ENCODE results near the gene ANKLE1.
"Not testable (repeated sequence)": the region's sequence is repeated elsewhere in the genome, so short reads cannot be mapped to it uniquely, and the experiment has no call there.

ANKLE1 gene

DNA sequence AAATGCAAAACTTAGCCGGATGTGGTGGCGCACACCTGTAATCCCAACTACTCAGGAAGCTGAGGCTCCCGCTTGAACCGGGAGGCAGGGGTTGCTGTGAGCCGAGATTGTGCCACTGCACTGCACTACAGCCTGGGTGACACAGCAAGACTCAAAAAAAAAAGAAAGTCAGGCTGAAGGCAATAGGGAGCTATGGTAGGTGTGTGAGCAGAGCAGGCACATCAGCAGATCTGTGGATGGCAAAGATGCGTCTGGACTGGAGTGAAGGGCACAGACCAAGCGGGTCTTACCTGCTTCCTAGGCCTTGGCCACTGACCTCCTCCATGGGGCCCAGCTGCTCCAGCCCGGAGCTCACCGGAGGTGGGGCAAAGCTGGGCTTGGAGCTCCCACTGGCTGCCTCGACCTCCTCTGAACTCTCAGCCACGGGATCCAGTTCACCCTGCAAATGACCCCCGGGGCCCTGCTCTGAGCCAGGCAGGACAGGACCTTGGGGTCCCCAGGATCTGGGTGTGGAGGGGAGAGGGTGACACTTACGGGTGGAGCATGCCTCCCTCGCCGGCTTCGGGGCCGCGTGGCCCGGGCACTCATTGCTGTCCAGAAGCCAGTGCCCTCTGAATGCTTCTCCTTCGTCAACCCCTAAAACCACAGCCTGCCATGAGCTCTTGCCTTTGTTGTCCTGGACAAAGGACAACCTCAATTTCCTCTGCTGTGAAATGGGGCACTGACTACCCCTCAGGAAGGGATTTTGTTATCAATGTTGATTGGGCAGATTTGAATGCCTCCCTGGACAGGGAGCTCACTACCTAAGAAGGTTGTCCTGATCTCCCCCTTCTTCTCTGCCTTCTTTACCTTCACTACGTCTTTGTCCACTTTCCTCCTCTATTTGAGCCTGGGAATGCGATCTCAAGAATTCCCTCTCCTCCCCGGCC is 17.7 kb upstream of the ANKLE1 start:
- H3K4me3 Mint-ChIP-seq = no peak overlapping the region
- no peaks in the 10 kb centered on the region for H3K27me3 Mint-ChIP-seq
- H3K27ac Mint-ChIP-seq = peak overlapping the region; percentile 76
- no peaks in the 10 kb centered on the region for H3K9me3 Mint-ChIP-seq
- H3K4me1 Mint-ChIP-seq = peaks cover 30% of the 10 kb centered on the region
- no peaks in the 10 kb centered on the region for H3K36me3 Mint-ChIP-seq
- no peak for ATAC-seq

DNA sequence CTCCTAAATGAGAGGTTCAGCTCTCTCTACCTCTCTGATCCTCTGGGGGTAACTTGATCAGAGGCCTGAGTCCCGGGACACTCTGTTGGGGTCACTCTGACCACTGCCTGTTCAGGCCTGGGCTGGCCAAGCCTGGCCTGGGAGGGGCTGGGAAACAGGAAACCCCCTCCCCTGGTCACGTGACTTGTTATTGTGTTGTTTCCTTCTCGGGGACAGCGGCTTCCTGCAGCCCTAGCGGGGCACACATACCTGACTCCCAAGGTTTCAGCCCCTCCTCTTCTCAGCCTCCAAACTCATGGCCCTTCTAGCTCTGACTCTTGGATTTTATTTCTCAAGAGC is 17.1 kb upstream of the ANKLE1 start, which contains the start of gene USHBP1:
TSS of gene USHBP1 (minus strand) at position 105 of the 339 bp plus-strand sequence. CDS start 446 bp downstream, outside the sequence.
- Mint-ChIP-seq H3K27me3 (no peaks in the 10 kb centered on the region), H3K27ac (peak within 1 kb of the TSS; percentile 90), H3K4me1 (peaks cover 30% of the 10 kb centered on the region), H3K9me3 (no peaks in the 10 kb centered on the region), H3K36me3 (peaks cover 3% of the 10 kb centered on the region), H3K4me3 (no peak within 1 kb of the TSS)
- ATAC-seq = no peak

DNA sequence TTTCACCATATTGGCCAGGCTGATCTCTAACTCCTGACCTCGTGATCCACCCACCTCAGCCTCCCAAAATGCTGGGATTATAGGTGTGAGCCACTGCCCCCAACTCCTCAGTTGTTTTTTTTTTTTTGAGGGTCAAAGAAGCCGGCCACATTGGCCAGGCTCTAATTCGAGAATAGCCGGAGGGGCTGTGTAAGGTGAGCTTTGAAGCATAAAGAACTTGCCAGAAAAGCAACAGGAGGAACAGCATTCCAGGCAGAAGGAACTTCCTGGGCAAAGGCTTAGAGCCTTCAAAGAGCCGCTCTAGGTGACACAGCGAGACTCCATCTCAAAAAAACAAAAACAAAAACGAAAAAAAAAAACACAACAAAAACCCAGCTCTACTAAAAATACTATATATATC is 15.7 kb upstream of the ANKLE1 start:
- Mint-ChIP-seq H3K27me3 (no peaks in the 10 kb centered on the region), H3K36me3 (peaks cover 14% of the 10 kb centered on the region), H3K27ac (peak overlapping the region; percentile 90), H3K4me1 (peaks cover 23% of the 10 kb centered on the region), H3K4me3 (peak overlapping the region; percentile 12), H3K9me3 (no peaks in the 10 kb centered on the region)
- no peak for ATAC-seq

DNA sequence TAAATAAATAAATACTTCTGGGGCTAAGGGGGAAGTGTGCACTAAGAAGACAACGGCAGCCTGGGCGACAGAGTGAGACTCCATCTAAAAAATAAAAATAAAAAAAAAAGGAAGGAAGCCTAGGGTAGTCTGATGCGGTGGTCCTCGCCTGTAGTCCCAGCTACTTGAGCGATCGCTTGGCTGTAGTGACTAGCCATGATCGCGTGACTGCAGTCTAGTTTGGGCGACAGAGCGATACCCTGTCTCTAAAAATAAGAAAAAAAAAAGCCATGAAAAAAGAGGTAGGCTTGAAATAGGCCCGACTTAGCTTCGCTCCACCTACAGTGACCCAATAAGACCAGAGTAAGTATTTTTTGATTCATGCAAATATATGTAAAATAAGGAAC is 15.1 kb upstream of the ANKLE1 start:
- no peak for ATAC-seq
- H3K36me3 Mint-ChIP-seq = peaks cover 19% of the 10 kb centered on the region

DNA sequence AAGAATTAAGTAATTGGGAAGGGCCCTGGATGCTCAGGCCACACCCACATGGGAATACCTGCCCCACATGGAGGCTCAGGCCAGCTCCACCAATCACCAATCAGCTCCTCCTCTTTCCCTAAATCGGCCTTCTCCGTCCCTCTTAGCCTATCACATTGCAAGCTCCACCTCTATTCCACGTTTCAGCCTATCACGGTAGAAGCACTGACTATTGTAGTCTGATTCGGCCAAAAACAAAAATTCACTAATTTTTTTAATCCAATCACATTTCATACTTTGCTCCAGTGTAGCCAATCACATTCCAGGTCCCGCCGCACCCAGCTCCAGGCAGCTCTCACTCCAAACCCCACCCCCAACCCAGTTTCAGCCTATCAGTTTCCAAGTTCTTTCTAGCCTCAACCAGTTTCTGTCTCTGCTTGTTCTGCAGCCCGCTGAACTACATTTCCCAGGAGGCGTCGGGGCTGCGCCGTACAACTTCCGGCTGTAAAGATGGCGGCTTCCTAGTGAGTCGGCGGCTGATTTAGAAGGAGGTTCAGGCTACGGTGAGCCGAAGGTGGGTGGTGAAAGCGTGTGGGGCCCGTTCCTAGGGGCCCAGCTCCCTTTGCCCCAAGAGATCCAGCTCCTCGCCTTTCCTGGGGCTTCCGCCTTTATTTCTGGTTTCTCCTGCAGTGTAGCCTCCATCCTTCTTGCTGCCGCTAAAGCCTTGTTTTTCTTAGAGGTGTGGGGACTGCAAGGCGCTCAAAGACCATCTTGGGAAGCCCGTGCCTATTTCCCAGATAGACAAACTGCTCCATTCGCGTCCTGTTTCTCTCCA is 14.5 kb upstream of the ANKLE1 start, which contains the start of gene BABAM1:
TSS of gene BABAM1 (plus strand) at position 469 of the 814 bp plus-strand sequence. CDS start 1,364 bp downstream, outside the sequence.
- peak; percentile 98 for ATAC-seq
- Mint-ChIP-seq H3K9me3 (no peaks in the 10 kb centered on the region), H3K4me3 (peak within 1 kb of the TSS; percentile 87), H3K27ac (peak within 1 kb of the TSS; percentile 90), H3K27me3 (no peaks in the 10 kb centered on the region), H3K4me1 (peaks cover 22% of the 10 kb centered on the region), H3K36me3 (peaks cover 25% of the 10 kb centered on the region)

More for the DNA sequence above, 15.1 kb upstream of the ANKLE1 start:
- H3K4me1 Mint-ChIP-seq = peaks cover 22% of the 10 kb centered on the region
- H3K9me3 Mint-ChIP-seq = no peaks in the 10 kb centered on the region
- H3K27ac Mint-ChIP-seq = peak overlapping the region; percentile 90
- H3K27me3 Mint-ChIP-seq = no peaks in the 10 kb centered on the region
- H3K4me3 Mint-ChIP-seq = peak overlapping the region; percentile 87

DNA sequence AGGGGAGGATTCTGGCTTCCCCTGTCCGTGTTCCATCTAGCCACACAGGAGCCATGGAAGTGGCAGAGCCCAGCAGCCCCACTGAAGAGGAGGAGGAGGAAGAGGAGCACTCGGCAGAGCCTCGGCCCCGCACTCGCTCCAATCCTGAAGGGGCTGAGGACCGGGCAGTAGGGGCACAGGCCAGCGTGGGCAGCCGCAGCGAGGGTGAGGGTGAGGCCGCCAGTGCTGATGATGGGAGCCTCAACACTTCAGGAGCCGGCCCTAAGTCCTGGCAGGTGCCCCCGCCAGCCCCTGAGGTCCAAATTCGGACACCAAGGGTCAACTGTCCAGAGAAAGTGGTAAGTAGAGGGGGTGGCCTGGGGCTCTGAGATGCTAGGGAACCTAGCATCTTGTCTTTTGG is 12.9 kb upstream of the ANKLE1 start:
- Mint-ChIP-seq H3K4me3 (peak overlapping the region; percentile 87), H3K4me1 (peaks cover 22% of the 10 kb centered on the region), H3K27ac (no peak overlapping the region), H3K36me3 (peaks cover 25% of the 10 kb centered on the region), H3K27me3 (no peaks in the 10 kb centered on the region), H3K9me3 (no peaks in the 10 kb centered on the region)
- ATAC-seq = no peak

DNA sequence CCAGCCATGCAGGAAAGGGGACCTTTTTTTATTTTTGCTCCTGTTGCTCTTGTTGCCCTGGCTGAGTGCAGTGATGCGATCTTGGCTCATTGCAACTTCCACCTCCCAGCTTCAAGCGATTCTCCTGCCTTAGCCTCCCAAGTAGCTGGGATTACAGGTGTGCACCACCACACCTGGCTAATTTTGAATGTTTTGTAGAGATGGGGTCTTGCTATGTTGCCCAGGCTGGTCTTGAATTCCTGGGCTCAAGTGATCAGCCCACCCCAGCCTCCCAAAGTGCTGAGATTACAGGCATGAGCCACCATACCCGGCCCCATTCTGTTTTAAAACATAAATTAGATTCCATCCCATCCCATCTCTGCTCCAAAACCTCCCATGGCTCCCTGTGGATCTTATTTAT is 6.8 kb upstream of the ANKLE1 start:
- not testable (repeated sequence) for H3K27ac Mint-ChIP-seq, H3K9me3 Mint-ChIP-seq, H3K27me3 Mint-ChIP-seq, H3K4me1 Mint-ChIP-seq, ATAC-seq, H3K4me3 Mint-ChIP-seq
- peaks cover 44% of the 10 kb centered on the region for H3K36me3 Mint-ChIP-seq

DNA sequence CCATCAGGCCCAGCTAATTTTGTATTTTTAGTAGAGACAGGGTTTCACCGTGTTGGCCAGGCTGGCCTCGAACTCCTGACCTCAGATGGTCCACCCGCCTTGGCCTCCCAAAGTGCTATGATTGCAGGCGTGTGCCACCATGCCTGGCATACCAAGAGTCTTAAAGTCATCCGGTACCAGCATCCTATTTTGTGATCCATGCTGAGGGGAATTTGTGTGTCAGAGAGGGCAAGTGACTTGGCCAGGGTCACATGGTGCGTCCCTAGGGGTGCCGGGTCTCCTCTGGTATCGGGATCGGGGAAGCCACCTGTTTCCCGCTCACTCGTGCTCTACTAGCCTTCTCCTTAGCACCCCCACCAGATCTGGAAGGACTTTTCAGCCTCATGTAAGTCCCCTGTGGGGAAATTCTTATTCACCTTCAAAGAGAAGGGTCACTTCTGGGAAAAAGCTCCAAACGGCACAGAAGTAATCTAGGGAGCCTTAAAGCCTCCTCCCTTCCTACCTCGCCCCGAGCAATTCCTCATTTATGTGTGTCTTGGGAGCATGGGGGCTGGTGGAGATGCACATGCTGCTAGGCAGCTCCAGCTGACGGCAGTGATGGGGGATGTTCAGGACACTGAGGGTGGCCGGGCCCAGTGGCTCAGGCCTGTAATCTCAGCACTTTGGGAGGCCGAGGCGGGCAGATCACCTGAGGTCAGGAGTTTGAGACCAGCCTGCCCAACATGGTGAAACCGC is 6.1 kb upstream of the ANKLE1 start:
- peaks cover 37% of the 10 kb centered on the region for H3K36me3 Mint-ChIP-seq
- H3K27ac Mint-ChIP-seq = no peak overlapping the region
- ATAC-seq = no peak
- H3K9me3 Mint-ChIP-seq = no peaks in the 10 kb centered on the region
- no peak overlapping the region for H3K4me3 Mint-ChIP-seq
- no peaks in the 10 kb centered on the region for H3K4me1 Mint-ChIP-seq
- H3K27me3 Mint-ChIP-seq = no peaks in the 10 kb centered on the region

DNA sequence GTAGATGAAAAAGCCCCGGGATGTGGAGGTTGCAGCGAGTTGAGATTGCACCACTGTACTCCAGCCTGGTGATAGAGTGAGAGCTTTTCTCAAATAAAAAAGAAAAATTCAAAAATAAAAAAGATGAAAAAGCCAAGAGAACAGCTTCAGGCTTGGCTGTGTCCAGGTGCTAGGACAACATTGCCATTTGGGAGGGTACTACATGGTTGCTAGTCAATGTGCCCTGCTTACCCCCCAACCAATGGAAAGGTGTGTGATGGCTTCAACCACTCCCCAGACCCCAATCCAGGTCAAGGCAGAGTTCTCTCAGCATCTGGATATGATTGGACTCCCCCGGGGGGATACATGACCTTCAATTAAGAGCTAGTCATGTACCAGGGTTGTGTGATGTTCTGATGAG is 2.3 kb upstream of the ANKLE1 start:
- no peak overlapping the region for H3K27ac Mint-ChIP-seq
- peaks cover 38% of the 10 kb centered on the region for H3K36me3 Mint-ChIP-seq
- no peak overlapping the region for H3K4me3 Mint-ChIP-seq
- peaks cover 25% of the 10 kb centered on the region for H3K4me1 Mint-ChIP-seq
- H3K27me3 Mint-ChIP-seq = no peaks in the 10 kb centered on the region
- no peak for ATAC-seq
- H3K9me3 Mint-ChIP-seq = no peaks in the 10 kb centered on the region

DNA sequence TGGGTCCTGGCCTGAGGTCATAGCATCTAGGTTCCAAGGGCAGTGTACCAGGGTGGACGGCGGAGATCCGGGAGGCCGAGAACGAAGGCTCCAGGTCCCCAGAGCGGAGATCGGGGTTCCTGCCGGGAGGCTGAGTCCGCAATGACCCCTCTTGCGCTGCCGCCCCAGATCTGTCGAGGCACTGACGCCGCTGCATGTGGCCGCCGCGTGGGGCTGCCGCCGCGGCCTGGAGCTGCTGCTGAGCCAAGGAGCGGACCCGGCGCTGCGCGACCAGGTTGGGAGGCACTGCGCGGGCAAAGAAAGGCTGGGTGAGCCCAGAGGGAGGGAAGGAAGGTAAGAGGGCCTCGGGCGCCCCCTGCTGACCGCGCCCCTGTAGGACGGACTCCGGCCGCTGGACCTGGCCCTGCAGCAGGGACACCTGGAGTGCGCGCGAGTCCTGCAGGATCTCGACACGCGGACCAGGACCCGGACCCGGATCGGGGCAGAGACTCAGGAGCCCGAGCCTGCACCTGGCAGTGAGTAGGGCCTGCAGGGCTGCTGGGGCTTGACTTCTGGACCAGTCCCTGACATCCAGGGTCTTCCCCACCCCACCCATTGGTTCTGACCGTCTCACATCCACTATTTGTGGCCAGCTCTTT is 906 bp downstream of the ANKLE1 start:
- no peaks in the 10 kb centered on the region for H3K9me3 Mint-ChIP-seq
- no peaks in the 10 kb centered on the region for H3K27me3 Mint-ChIP-seq
- H3K4me3 Mint-ChIP-seq = peak overlapping the region; percentile 87
- peaks cover 25% of the 10 kb centered on the region for H3K4me1 Mint-ChIP-seq
- peak overlapping the region; percentile 83 for H3K27ac Mint-ChIP-seq
- peaks cover 29% of the 10 kb centered on the region for H3K36me3 Mint-ChIP-seq
- peak; percentile 90 for ATAC-seq

DNA sequence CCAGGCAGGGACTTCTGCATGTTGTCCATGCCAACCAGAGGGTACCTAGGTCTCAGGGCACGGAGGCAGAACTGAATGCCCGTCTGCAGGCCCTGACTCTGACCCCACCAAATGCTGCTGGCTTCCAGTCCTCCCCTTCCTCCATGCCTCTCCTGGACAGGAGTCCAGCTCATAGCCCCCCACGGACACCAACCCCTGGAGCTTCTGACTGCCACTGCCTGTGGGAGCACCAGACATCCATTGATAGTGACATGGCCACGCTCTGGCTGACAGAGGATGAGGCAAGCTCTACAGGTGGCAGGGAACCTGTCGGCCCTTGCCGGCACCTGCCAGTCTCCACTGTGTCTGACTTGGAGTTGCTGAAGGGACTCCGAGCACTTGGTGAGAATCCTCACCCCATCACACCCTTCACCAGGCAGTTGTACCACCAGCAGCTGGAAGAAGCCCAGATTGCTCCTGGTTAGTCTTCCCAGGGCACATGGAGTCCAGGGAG is 1.8 kb downstream of the ANKLE1 start:
- H3K36me3 Mint-ChIP-seq = peaks cover 26% of the 10 kb centered on the region
- no peak overlapping the region for H3K27ac Mint-ChIP-seq
- H3K9me3 Mint-ChIP-seq = no peaks in the 10 kb centered on the region
- peaks cover 25% of the 10 kb centered on the region for H3K4me1 Mint-ChIP-seq
- no peak overlapping the region for H3K4me3 Mint-ChIP-seq
- no peaks in the 10 kb centered on the region for H3K27me3 Mint-ChIP-seq
- ATAC-seq = no peak

DNA sequence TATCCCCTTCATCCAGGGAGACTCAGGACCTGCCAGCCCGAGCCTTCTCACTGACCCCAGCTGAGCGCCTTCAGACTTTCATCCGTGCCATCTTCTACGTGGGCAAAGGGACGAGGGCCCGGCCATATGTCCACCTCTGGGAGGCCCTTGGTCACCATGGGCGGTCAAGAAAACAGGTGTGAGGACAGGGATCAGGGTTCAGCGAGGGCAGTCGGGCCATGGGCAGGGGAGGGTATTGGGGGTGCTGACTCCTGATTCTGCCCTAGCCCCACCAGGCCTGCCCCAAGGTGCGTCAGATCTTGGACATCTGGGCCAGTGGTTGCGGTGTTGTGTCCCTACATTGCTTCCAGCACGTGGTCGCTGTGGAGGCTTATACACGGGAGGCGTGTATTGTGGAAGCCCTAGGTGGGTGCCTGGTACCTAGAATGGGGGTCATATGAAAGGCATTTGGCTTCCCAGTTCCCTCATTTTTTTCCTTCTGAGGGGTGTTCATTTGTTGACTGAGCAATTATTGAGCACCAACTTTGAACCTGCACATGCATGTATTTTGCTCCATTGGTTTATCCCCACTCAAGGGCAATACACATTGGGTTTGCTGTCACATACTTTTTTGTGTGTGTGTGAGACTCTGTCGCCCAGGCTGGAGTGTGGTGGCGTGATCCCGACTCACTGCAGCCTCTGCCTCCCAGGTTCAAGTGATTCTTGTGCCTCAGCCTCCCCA is 3.9 kb downstream of the ANKLE1 start:
- H3K4me3 Mint-ChIP-seq = no peak overlapping the region
- peaks cover 25% of the 10 kb centered on the region for H3K4me1 Mint-ChIP-seq
- H3K27ac Mint-ChIP-seq = no peak overlapping the region
- peaks cover 26% of the 10 kb centered on the region for H3K36me3 Mint-ChIP-seq
- ATAC-seq = no peak
- H3K27me3 Mint-ChIP-seq = no peaks in the 10 kb centered on the region
- H3K9me3 Mint-ChIP-seq = no peaks in the 10 kb centered on the region

DNA sequence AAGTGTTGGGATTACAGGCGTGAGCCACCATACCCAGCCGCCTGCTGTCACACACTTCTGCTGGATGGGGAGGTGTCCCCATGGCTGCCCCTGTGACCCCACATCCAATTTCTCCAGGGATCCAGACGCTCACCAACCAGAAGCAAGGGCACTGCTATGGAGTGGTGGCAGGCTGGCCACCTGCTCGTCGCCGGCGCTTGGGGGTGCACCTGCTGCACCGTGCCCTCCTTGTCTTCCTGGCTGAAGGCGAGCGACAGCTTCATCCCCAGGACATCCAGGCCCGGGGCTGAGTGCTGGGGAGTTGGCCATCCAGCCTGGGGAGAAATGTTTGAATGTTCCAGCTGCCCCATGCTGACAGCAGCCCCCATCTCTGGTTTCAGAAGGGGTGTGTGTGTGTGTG is 4.6 kb downstream of the ANKLE1 start:
- Mint-ChIP-seq H3K4me3 (no peak overlapping the region), H3K4me1 (peaks cover 23% of the 10 kb centered on the region), H3K36me3 (peaks cover 26% of the 10 kb centered on the region), H3K27ac (no peak overlapping the region), H3K9me3 (no peaks in the 10 kb centered on the region), H3K27me3 (no peaks in the 10 kb centered on the region)
- ATAC-seq = no peak

DNA sequence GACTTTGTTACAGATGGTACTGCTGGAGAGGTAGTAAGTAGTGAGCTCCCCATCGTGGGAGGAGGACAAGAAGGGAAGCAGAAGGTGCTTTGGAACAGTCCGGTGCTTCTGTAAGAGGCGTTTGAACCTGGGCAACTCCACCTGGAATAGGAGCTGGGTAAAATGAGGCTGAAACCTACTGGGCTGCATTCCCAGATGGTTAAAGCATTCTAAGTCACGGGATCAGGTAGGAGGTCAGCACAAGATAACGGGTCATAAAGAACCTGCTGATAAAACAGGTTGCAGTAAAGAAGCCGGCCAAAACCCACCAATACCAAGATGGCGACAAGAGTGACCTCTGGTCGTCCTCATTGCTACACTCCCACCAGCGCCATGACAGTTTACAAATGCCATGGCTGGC is 5.1 kb downstream of the ANKLE1 start:
- no peak for ATAC-seq
- Mint-ChIP-seq H3K27me3 (no peaks in the 10 kb centered on the region), H3K36me3 (peaks cover 26% of the 10 kb centered on the region), H3K27ac (no peak overlapping the region), H3K4me3 (no peak overlapping the region), H3K9me3 (no peaks in the 10 kb centered on the region), H3K4me1 (peaks cover 20% of the 10 kb centered on the region)

Measured in stimulated activated memory B cell treated with anti-CD40 and anti-IgM and Interleukin-4, amounts not matched to agents 10 μg/mL and 1 μg/mL and 100 μg/mL, for 72 hours (primary cell).